ENCODE results near the gene TSTD2.
"Not testable (repeated sequence)": the region's sequence is repeated elsewhere in the genome, so short reads cannot be mapped to it uniquely, and the experiment has no call there.

The TSTD2 gene

DNA sequence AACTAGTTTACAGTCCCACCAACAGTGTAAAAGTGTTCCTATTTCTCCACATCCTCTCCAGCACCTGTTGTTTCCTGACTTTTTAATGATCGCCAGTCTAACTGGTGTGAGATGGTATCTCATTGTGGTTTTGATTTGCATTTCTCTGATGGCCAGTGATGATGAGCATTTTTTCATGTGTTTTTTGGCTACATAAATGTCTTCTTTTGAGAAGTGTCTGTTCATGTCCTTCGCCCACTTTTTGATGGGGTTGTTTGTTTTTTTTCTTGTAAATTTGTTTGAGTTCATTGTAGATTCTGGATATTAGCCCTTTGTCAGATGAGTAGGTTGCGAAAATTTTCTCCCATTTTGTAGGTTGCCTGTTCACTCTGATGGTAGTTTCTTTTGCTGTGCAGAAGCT, 51.6 kb downstream of the TSTD2 start:
- DNase-seq, result not testable (repeated sequence)

DNA sequence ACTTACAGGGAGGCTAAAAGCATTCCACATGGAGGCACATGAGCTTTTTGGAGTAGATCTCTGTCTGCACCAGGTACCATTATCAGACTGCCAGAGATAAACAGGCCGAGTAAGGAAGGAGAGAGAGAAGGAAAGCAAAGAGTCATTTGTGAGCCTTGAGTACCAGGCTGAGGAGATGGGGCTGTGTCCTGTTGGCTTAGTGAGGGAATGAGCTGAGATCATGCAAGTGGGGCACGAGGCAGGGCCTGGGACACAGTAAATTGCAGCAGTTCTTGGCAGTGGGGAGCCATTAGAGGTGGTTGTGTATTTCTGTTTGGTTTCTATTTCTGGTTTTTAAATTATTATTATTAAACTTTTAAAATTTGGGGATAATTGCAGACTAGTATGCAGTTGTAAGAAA, 53.3 kb downstream of the TSTD2 start:
- DNase-seq, result no peak

DNA sequence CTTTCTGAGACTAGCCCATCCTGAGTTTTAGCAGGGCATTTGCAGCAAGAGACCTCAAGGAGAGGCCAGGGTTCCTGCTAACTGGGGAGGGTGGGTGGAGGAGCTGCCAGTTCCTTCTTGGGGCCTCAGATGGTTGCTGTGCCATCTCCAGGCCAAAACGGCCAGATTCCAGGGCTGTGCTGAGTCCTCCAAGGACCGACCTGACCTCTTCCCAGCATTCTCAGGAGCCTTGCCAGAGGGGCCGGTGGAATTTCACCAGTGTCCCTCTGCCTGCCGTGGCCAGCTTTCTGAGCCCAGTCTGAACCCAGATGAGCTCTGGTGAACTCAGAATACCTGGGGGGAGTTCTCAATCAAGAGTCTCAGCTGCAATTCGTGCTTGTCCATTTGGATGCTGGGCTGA, 54.3 kb downstream of the TSTD2 start:
- no peak for DNase-seq

DNA sequence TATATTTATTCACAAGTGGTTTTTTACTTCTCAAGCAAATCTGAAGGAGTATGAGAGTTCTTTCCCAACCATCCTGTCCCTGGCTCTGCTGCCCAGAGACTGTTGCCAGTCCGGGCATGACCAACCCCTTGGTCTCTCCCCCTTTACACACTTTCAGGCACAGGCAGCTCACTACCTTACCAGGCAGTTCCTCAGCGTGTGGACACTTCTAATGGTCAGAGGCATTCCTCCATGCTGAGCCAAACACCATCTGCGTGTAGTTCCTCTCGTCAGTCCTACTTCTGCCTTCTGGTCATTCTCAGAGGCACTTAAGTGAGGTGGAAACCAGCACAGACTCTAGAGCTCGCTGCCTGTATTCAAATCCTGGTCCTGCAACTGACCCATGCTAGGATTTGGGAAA, 56.1 kb downstream of the TSTD2 start:
- no peak for DNase-seq

DNA sequence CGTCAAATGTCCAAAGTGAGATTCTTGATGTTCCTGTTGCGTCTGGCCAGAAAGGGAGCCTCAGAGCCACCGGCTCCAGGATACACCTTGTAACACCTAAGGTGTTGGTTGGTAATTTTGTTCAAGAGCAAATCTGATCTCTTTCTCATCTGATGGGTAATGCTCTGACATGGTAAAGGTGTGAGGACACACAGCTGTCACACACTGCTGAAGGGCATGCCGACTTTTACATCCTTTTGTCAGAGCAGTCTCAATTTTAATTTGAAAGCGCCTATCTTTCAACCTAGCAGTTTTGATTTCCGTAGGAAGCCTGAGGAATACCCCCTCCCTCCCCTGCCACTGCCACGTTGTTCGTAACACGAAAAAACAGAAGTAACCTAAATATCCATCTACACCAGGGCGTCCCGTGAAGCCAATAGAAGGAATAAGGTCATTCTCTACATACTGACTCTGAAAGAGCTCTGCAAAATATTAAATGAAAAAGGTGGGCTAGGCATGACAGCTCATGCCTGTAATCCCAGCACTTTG, 57.4 kb downstream of the TSTD2 start:
- DNase-seq, result no peak

DNA sequence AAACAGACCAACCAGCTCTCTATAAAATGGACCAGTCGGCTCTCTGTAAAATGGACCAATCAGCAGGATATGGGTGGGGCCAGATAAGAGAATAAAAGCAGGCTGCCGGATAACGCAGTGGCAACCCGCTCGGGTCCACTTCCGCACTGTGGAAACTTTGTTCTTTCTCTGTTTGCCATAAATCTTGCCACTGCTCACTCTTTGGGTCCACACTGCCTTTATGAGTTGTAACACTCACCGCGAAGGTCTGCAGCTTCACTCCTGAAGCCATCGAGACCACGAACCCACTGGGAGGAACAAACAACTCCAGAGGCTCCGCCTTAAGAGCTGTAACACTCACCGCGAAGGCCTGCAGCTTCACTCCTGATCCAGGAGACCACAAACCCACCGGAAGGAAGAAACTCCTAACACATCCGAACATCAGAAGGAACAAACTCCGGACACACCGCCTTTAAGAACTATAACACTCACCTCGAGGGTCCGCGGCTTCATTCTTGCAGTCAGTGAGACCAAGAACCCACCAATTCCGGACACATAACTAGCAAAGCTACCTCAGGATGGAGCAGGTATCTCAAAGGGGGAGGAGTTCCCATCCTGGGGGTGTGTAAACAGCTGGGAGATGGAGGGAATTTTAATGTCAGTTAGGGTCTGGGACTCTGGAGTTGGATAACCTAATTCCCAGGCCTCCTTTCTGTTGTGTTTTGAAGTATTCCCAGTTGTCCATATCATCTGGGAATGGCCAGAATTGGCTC, 58.1 kb downstream of the TSTD2 start:
- not testable (repeated sequence) for DNase-seq

DNA sequence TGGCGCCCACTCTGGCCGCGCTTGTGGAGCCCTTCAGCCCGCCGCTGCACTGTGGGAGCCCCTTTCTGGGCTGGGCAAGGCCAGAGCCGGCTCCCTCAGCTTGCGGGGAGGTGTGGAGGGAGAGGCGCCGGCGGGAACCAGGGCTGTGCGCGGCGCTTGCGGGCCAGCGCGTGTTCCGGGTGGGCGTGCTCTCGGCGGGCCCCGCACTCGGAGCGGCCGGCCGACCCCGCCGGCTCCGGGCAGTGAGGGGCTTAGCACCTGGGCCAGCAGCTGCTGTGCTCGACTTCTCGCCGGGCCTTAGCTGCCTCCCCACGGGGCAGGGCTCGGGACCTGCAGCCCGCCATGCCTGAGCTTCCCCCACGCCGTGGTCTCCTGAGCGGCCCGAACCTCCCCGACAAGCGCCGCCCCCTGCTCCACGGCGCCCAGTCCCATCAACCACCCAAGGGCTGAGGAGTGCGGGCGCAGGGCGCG, 59.0 kb downstream of the TSTD2 start:
- DNase-seq, result not testable (repeated sequence)

DNA sequence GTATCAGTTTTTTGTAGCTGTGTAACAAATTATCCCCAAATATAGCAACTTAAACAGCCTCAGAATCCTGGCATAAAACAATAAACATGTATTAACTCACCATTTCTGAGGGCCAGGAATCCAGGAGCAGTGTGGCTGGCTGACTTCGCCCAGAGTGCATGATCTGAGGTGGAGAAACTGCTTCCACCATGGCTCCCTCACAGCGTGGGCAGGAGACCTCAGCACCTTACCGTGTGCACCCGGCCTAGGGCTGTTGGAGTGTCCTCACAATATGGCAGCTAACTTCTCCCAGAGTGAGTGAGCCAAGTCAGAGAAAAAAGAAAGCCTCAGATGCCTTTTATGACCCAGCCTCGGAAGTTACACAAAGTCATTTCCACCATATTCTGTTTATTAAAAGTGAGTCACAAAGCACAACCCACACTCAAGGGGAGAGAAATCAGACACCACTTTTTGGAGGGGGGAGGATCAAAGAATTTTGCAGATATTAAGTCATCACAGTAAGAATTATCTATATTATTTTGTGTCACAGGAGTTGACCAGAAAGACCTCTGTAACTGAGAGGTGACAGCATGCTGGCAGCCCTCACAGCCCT, 59.6 kb downstream of the TSTD2 start:
- no peak for DNase-seq

DNA sequence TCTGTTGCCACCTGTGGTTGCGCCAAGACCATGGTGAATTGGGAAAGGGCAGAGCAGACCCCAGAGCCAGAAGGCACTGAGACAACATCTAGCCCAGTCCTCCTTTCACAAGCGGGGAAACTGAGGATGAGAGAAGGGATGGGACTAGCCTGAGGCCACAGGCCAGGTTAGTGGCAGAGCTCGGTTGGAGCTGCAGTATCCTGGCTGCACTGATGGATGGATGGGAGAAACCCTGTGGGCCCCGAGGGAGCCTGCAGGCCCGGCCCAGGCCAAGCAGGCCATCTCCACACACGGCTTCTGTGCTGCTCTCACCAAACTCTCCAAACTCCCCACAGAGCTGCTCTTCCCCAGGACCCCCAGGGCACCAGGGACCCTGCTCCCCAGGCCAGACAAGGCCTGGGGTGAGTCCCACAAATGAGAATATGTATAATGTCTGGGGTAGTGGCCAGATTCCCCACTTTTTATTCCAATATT, 60.2 kb downstream of the TSTD2 start:
- no peak for DNase-seq

DNA sequence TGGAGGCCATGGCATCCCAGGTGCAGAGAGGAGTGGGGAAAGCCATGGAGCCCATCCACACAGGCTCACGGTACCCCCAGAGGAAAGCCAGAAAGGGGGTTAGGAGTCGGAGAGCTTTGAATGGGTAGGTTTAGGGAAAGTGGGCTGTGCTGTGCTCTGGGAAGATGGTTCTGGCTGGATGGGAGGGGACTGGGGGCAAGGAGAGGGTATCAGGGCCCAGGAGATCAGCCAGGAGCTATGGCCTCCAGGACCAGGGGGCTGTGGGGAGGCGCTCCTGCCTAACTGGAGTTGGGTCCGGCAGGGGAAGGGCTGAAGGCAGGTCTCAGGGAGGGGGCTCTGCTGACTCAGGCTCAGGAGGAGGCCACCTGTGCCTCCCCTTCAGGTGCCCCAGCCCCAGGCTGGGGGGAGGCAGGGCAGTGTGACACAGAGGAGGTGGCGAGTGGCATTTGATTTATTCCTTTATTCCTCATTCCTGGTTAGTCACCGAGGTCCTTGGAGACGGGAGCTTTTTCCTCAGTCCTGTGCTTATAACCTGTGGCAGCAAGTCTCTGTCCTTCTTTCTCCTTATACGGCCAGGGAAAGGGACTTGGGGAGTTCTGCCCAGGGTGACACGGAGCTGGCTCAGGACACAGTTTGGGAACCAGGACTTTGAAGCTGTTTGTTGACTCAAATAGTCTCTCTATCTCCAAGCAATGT, 60.8 kb downstream of the TSTD2 start:
- no peak for DNase-seq

DNA sequence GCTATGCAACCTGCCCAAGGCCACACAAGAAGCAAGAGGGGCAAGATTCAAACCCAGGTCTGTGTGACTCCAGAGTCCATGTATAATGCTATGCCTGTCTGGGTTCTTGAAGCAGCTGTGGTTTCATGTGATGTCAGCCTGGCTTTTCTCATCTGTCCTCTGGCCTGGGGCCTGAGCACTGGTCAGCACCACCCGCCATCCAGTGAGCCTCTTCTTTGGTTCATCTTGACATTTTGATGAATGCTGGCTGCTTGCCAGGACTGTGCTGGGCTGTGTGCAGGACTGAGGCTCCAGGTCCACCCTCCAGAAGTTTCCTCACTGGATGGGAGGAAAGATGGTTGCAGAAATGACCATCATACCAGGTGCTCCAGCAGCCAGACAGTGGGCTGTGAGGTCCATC, 61.5 kb downstream of the TSTD2 start:
- no peak for DNase-seq

DNA sequence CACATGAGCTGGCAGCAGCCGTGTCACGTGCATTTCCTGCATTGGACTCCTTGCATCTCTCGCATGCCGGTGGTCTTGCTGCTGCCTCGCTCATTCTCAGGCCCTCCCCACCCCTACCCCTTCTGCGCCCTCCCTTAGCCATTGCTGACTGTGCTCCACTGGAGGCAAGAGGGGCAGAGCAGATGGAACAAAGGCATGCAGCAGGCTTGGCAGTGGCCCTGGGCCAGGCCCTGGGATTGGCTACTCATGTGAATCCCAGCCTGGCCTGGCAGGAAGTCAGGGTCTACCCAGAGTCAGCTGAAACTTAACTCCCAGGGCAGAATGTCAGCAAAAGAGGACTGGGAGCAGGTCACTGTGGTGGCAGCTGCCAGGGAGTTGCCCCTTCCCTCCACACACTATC, 62.3 kb downstream of the TSTD2 start:
- no peak for DNase-seq

DNA sequence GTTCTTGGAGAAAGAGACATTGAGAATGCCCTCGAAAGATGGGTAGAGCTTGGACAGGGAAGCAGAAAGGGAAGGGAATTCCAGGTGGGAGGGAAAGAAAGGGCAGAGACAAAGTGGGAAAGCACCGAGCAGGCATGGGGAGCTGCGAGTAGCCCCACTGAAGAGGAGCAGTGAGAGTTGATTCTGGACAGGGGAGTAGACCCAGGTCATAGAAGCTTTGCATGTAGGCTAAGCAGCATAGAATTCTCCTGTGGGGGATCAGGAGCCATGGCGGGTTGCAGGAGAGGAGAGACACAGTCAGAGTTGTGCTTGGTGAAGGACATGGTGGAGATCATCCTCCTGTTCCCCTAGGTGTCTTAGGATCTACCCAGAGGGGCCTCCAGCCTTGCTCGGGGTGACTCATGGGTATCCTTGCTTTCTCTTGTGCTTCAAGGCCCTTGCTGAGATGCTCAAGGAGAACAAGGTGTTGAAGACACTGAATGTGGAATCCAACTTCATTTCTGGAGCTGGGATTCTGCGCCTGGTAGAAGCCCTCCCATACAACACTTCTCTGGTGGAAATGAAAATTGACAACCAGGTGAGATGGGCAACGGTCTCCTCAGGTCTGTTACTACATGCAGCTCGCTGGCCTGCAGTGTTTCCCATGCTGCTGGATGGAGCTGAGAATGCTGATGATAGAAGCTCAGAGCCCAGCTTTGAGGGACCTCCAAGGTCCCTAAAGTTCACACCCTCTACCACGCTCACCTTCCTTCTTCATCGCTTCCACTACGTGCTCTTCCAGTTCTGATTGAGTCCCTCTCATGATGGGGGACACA, 64.5 kb downstream of the TSTD2 start:
- DNase-seq, result no peak

DNA sequence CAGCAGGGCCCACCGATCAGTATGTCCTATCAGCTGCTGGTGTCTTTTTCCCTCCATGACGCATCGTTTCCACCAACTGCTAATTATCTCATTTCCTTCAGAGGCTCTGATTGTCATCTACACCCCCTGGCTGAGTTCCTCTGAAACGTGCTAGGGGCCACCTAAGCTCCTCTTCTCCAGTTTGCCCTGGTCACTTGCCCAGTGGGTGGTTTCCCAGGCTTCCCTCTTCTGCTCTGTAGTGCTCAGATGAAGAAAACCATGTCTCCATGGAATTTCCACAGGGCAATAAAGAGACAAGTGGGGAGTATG, 65.3 kb downstream of the TSTD2 start:
- no peak for DNase-seq

DNA sequence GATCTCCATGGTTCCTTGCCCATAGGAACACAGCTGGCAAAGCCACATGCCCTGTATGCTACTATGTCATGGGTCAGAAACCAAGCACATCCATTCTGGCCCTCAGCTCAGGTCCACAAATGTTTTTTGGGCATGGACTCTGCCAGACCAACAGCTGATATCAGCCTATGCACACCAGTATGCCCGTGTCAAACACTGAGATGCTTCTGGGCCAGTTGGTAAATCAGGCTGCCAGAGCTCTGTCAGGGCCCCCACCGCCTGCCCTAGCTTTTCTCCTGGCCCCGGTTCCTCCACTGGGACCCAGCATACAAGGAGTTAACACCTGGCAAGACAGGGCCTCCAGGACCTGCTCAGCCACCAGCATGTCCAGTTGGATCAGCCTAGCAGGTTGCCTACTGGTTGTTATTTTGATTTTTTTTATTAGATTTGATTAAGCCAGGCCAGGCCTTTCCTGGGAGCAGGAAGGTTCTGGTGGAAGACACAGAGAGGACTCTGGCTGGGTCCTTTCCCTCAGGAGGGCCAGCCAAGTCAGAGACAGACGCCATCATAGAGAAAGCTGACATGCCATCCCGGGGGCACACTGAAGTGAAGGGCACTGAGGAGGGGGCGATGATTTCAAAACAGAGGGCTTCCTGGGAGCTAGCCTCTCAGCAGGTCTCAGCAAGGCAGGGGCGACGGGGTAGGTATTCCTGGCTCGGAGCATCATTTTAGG, 65.8 kb downstream of the TSTD2 start:
- no peak for DNase-seq

DNA sequence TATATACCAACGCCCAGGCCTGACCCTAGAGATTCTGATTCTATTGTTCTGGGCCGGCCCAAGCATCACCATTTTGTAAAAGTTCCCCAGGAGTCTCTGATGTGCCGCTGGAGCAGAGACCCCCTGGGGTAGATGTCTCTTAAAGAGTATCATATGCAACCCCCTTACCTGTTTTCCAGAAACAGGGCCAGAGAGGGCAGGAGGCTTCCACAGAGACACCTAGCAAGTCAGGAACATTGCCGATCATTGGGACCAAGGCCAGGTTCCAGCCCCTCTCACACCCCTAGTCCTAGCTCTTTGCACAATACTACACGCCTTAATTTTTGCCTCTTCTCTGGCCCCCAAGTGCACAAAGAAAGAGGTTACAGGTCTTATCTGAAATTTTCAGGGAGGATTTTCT, 67.9 kb downstream of the TSTD2 start:
- no peak for DNase-seq

DNA sequence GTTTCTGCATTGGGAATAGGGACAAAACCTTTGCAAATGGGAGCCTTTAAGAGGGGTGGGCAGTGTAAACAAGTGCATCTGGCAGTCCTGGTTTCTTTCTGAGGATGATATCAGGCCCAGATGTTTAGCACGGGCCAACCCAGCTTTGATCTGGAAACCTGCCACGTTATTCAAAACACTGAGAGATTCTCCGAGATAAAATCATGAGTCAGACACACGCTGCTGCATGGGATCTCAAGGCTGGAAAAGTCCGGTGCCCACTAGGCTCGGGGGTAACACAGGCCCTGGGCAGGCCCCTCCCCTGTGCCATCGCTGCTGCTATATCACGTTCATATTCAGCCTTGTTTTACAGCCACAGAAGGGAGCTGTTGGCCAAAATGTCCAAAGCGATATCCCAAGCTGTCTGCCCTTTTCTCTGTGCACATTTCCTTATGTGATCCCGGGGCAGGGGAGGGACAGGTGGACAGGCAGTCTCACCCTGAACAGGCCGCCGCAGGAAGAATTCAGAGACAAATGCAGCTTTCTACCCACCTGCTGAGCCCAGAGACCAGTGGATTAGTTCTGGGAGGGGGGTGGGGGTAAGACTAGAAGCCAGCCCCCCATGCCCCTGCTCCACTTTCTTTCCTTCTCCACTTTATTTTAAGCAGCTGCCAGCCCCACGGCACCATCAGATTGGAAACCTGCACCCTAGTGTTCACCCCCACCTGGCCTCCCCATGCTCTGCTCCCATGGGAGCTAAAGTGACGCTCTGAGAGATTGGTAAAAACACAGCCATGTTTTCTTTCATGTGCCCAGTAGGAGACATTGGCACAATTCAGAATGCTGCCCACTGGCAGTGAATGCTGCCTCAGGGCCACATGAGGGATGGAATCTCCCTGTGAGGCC, 68.6 kb downstream of the TSTD2 start:
- DNase-seq, result peak; percentile 11

DNA sequence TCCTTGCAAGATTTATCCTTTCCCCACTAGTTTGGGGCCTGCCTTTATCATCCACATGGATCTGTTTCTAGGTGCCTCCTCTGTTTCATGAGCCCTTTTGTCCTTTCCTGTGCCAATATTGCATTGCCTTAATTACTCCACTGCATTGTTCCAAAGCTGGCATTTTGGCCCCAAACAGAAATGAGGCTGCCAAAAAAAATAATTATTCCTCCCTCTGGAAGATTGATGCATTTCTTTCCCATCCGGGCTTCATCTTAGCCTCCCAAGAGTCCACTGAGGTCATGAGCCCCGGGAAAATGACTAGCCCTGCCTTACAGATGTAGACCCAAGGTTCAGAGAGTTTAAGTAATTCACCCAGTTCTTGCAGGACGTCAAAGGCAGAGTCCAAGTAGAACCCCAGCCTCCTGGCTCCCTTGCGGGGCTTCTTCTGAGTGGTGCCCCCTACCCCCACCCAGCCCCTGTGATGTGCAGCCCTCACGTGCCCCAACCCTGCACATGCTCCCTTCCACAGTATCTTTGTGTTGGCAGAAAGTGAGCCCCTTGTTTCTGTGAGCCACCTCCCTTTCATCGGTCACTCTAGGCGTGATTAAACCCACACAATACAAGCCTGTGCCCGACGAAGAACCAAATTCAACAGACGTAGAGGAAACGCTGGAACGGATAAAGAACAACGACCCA, 69.6 kb downstream of the TSTD2 start:
- DNase-seq, result peak; percentile 43

DNA sequence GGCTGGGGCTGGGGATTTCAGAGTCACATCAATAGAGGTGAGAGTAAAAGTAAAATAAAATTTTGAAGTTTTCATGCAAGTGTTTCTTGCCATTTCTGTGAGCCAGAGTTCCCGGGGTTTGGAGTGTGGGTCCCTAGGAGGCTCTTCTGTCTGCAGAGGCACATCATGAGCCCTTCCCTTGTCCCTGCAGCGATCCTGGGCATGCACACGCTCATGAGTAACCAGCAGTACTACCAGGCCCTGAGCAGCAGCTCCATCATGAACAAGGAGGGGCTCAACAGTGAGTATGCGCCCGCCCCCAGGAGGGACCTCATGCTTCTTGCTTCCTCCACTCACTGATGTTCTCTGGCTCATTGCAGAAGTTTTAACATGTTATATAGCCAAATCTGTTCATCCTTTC, 70.6 kb downstream of the TSTD2 start:
- DNase-seq, result no peak

DNA sequence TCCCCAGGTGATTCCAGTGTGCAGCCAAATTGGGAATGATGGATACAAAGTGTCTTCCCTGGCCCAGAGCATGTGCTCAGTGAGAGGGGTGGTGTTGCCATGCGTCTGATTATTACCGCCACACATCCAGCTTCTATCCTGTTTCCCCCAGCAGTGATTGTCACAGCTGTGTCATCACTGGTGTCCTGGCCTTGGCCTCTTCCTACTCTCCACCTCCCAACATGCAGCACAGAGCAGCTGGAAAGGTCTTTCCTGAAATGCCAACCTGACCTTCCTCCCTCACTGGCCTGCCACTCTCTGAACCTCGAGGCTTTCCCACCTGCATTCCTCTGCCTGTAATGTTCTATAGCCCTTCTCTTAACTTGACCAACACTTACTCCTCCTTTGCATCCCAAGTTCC, 71.7 kb downstream of the TSTD2 start:
- no peak for DNase-seq

DNA sequence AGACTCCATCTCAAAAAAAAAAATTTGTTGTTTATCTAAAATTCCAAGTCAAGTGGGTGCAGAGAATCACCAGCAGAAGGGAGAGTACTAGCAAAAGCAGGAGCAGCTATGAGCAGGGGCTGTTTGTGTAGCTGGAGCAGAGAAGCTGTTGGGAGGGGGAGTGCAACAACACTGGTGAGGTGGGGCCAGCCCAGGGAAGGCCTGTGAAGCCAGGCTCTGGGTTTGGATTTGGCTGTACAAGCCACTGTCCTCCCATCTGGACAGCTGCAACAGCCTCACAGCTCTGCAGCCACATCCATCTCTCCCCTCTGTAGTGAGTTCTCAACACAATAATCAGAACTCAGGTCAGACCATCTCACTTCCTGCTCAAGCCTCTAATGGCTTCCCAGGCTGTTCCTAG, 72.3 kb downstream of the TSTD2 start:
- no peak for DNase-seq
